KMS-11 (cell line): ENCODE results near the gene ENPP6.

Experiments
- H2AFZ ChIP-seq: fragments of 200-600 bp; sonication (generic); 2 replicates; pipeline ENCODE4 v1.6.1; 2016; ENCODE audit warnings: antibody characterized with exemption, mixed run types, low read depth
- H3K27ac ChIP-seq: fragments of 200-600 bp; sonication (generic); 2 replicates; pipeline ENCODE4 v1.6.1; 2016; ENCODE audit warnings: mild to moderate bottlenecking, mixed run types
- H3K27me3 ChIP-seq: fragments of 200-600 bp; sonication (generic); 2 replicates; pipeline ENCODE4 v1.6.1; 2017; ENCODE audit warnings: mild to moderate bottlenecking, low read depth, mixed run types, moderate library complexity; ENCODE audit not compliant: insufficient read depth
- H3K36me3 ChIP-seq: fragments of 200-600 bp; sonication (generic); 2 replicates; pipeline ENCODE4 v1.6.1; 2017; ENCODE audit warnings: mild to moderate bottlenecking, mixed run types; ENCODE audit not compliant: insufficient read depth
- H3K4me1 ChIP-seq: fragments of 200-600 bp; sonication (generic); 2 replicates; pipeline ENCODE4 v1.6.1; 2016; ENCODE audit warnings: mild to moderate bottlenecking, low read depth, mixed run types; ENCODE audit not compliant: poor library complexity, severe bottlenecking
- H3K4me2 ChIP-seq: fragments of 200-600 bp; sonication (generic); 2 replicates; pipeline ENCODE4 v1.7.0; 2016; ENCODE audit warnings: mild to moderate bottlenecking, mixed run types
- H3K4me3 ChIP-seq: fragments of 200-600 bp; sonication (generic); IDR thresholded peaks from 2 replicates; pipeline ENCODE4 v1.6.1; 2017; ENCODE audit warnings: low read depth, low read length, mixed read lengths; ENCODE audit not compliant: insufficient read depth
- H3K79me2 ChIP-seq: fragments of 200-600 bp; sonication (generic); 2 replicates; pipeline ENCODE4 v1.6.1; 2016; ENCODE audit warnings: low read depth, mixed run types; ENCODE audit not compliant: insufficient read depth
- H3K9ac ChIP-seq: fragments of 200-600 bp; sonication (generic); 2 replicates; pipeline ENCODE4 v1.6.1; 2016; ENCODE audit warnings: mild to moderate bottlenecking, mixed run types
- H4K20me1 ChIP-seq: fragments of 200-600 bp; sonication (generic); 2 replicates; pipeline ENCODE4 v1.6.1; 2016; ENCODE audit warnings: mild to moderate bottlenecking, mixed run types; ENCODE audit not compliant: insufficient read depth
- CTCF ChIP-seq: fragments of 200-600 bp; sonication (generic); conservative IDR thresholded peaks from 2 replicates; pipeline ENCODE4 v1.6.1; 2017; ENCODE audit warnings: low read depth, mild to moderate bottlenecking, antibody characterized with exemption, low read length, moderate library complexity, mixed read lengths

ENPP6 gene

GRCh38 chr4:184205243-184205642 is 12.4 kb downstream of the ENPP6 start:
- Histone ChIP-seq H3K27me3 (no peaks in the 10 kb centered on the region), H3K27ac (no peak overlapping the region)
- TF ChIP-seq CTCF: no peak

GRCh38 chr4:184203300-184203699 is 14.4 kb downstream of the ENPP6 start:
- H4K20me1 ChIP-seq: no peaks in the 10 kb centered on the region

More at GRCh38 chr4:184205243-184205642, 12.4 kb downstream of the ENPP6 start:
- Histone ChIP-seq H3K79me2 (no peaks in the 10 kb centered on the region), H3K4me2 (no peak overlapping the region), H3K36me3 (no peaks in the 10 kb centered on the region), H3K4me3 (no peak overlapping the region), H2AFZ (no peak overlapping the region), H3K9ac (no peak overlapping the region), H4K20me1 (no peaks in the 10 kb centered on the region), H3K4me1 (no peaks in the 10 kb centered on the region)

GRCh38 chr4:184201179-184201578 is 16.5 kb downstream of the ENPP6 start:
- Histone ChIP-seq H3K4me1 (no peaks in the 10 kb centered on the region), H2AFZ (no peak overlapping the region), H3K9ac (no peak overlapping the region), H4K20me1 (no peaks in the 10 kb centered on the region), H3K4me2 (no peak overlapping the region), H3K27ac (no peak overlapping the region), H3K79me2 (no peaks in the 10 kb centered on the region), H3K4me3 (no peak overlapping the region), H3K36me3 (no peaks in the 10 kb centered on the region), H3K27me3 (no peaks in the 10 kb centered on the region)
- no peak for TF ChIP-seq CTCF

More at GRCh38 chr4:184203300-184203699, 14.4 kb downstream of the ENPP6 start:
- no peak overlapping the region for H3K27ac ChIP-seq
- H3K36me3 ChIP-seq: no peaks in the 10 kb centered on the region
- H3K4me2 ChIP-seq: no peak overlapping the region
- H3K4me3 ChIP-seq: no peak overlapping the region
- no peaks in the 10 kb centered on the region for H3K79me2 ChIP-seq
- H2AFZ ChIP-seq: no peak overlapping the region
- no peaks in the 10 kb centered on the region for H3K4me1 ChIP-seq
- no peak for TF ChIP-seq CTCF
- H3K9ac ChIP-seq: no peak overlapping the region
- no peaks in the 10 kb centered on the region for H3K27me3 ChIP-seq

- H3K4me3 ChIP-seq: no peak overlapping the region
- H3K79me2 ChIP-seq: no peaks in the 10 kb centered on the region
- no peak overlapping the region for H3K9ac ChIP-seq
- H3K27ac ChIP-seq: no peak overlapping the region
- TF ChIP-seq CTCF: no peak
- H3K27me3 ChIP-seq: no peaks in the 10 kb centered on the region
- no peak overlapping the region for H2AFZ ChIP-seq
- no peaks in the 10 kb centered on the region for H4K20me1 ChIP-seq
- no peaks in the 10 kb centered on the region for H3K36me3 ChIP-seq
- no peaks in the 10 kb centered on the region for H3K4me1 ChIP-seq
- H3K4me2 ChIP-seq: no peak overlapping the region
Measured at GRCh38 chr4:184200296-184200695, 17.4 kb downstream of the ENPP6 start.
